Fibroblast of peridontal ligament (primary cell): ENCODE measurements around the gene MAD1L1.
A peak's percentile ranks its signal among the peaks of the same experiment; 100 is the strongest.

ENCODE experiments used
- DNase-seq: peaks from one replicate; pipeline ENCODE4 v3.0.0-alpha.2; 2010; ENCODE audit errors: extremely low read depth

Gene MAD1L1

GRCh38 chr7:1943933-1944618, 288.7 kb downstream of the MAD1L1 start:
- DNase-seq: no peak

DNA sequence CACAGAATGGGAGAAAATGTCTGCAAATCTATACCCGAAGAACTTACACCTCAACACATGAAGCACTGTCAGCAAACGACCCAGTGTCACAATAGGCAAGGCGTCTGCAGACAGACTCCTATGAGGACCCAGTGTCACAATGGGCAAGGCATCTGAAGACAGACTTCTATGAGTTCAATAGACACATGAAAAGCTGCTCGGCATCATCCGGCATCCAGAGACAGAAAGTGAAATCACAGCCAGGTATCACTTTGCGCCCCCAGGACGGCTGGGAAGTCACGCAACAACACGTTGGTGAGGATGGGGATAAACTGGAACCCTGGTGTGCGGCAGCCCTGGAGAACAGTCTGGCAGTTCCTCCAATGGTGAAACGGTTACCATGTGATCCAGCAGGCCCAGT, 289.4 kb downstream of the MAD1L1 start:
- DNase-seq: no peak

- DNase-seq: no peak
Measured at GRCh38 chr7:1942941-1943289, 289.8 kb downstream of the MAD1L1 start.

DNA sequence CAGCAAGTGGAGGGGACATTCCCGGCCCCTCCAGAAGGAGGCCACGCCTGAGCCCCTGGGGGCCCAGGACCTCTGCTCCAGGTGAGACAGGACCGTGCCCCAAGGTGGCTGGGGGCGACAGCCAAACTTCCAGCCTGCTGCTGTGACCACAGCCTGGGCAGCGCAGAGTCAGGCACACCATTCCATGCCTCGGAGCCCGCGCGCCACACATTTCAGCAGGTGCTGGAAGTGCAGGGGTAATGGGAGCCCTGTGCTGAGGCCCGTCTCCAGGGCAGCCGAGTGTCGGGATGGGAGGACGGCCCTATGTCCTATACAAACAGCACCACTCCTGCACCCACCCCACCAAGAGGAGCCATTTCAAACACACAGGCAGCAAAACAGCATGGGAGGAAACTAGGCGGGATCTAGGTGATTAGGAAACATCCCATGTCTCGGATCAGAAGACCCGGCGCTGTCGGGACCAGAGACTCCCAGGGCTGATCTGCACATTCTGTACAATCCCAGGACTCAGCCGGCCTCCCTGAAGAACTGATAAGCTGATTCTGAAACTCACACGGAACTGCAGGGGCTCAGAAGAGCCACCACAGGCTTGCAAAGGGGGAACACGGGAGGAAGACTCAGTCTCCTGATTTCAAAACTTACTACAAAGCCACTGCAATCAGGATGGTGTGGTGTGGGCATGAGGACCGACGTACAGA, 290.4 kb downstream of the MAD1L1 start:
- no peak for DNase-seq

DNA sequence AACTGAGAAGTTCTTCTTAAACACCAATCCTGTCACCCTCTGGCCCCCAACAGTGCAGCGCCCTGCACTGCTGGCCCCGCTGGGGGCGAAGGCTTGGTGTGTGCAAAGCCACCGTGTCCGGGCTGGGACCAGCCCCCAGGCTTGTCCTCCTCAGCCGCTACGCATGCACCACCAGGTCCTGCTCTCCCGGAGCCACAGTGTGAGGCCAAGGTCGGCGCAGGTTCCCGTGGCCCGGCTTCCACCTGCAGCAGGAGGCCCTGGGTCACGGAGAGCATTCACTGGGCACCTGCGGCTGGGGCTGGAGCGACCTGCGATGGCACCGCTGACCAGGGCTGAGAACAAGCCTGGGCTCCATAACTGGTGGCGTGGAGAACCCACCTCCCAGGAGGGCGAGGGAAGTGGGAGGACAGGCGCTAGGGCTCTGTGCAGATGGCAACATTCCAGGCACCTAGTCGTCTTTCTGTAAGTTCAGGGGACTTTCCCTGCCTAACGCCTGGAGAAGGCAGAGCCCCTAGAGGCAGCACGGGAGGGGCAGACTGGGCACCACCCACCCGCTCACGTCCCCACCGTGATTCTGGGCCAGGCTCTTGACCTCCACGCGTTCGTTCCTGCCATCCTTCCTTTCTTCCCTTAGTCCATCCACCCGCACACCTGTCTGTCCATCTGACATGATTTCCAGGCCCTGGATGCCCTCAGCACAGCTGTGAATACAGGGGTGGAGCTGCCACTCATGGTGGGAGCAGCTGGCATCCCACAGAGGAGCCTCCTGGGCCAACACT, 291.1 kb downstream of the MAD1L1 start:
- no peak for DNase-seq

- DNase-seq: no peak
Measured at GRCh38 chr7:1940863-1941262, 291.9 kb downstream of the MAD1L1 start.

- peak; percentile 69 for DNase-seq
Measured at GRCh38 chr7:1940402-1940786, 292.4 kb downstream of the MAD1L1 start.

DNA sequence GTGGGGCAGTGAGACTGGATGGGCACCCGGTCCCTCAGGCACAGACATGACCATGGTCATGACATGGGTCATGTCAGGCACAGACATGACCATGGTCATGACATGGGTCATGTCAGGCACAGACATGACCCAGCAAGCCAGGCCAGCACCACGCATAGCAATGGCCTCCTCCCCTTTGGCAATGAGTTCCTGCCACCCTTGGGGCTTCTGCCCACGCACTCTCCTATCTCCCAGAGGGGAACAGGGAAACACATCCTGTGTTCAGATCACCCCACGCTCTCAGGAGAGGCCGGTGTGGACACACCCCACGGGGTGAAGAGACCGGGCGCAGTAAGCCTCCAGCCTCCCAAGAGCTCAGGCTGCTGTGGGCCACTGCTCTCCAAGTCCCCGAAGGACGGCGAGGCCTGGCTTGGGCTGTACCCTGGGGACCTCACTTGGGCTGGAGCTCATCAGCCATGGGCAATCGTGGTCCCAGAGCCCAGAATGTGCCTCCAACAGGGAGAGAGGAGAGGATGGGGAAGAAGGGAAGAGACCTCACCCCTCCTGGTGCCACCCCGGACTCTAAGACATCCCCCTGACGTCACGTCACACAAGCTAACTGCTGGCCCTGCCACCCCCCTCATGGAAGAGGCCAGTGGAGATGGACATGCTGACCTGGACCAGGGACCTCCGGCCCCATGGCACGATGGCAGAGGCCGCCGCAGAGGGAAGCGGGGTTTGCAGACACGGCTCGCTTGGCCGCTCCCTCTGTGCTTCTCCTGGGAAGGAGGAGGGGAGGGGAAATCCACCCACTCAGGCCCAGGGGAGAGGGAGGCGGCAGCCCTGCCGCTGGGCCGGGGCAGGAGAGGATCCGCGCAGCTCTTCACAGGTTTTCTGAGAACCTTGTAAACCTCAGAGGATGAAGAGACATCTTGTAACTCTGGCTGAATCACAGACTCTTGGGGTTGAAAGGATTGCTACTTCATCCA, 293.0 kb downstream of the MAD1L1 start:
- DNase-seq: no peak

DNA sequence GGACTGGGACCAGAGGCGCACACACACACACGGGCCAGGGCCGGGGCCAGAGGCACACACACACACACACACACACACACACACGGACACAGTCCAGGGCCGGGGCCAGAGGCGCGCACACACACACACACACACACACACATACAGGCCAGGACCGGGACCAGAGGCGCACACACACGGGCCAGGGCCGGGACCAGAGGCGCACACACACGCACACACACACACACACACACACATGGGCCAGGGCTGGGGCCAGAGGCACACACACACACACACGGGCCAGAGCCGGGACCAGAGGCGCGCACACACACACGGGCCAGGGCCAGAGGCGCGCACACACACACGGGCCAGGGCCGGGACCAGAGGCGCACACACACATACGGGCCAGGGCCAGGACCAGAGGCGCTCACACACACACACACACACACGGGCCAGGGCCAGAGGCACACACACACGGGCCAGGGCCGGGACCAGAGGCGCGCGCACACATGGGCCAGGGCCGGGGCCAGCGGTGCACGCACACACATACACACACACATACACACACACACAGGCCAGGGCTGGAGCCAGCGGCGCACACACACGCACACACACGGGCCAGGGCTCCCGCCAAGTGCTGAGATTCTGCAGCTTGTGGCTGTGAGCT, 293.8 kb downstream of the MAD1L1 start:
- DNase-seq: no peak

- no peak for DNase-seq
Measured at GRCh38 chr7:1937252-1937605, 295.5 kb downstream of the MAD1L1 start.

DNA sequence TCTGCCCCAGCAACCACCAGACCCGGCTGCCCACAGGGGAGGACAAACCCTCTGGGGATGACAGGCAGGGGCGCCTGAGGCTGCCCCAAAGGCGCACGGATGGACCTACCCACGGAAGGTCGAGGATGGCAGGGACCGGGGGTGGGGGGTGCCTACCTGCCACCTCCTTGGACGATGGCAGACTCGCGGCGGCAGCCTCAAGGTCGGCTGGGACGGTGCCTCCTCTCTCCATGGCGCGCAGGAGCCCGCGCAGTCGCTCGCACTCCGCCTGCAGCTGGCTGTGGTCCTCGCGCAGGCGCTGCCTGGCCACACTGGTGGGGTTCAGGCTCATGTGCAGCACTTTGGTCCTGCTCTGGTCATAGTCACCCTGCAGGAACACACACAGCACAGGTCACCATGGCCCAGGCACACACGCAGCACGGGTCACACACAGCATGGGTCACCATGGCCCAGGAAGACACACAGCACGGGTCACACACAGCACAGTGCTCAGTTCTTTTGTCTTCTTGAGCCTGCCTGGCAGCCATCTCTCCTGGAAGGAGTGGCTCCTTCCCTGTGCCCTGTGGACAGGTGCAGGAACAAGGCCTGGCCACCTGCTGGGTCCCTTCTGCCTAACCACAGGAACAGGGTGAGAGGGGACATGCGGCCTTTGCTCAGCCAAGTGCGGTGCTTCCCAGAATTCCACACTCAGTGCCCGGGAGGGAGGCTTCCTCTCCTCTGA, 296.1 kb downstream of the MAD1L1 start:
- DNase-seq: no peak

GRCh38 chr7:1936006-1936310, 296.8 kb downstream of the MAD1L1 start:
- no peak for DNase-seq

DNA sequence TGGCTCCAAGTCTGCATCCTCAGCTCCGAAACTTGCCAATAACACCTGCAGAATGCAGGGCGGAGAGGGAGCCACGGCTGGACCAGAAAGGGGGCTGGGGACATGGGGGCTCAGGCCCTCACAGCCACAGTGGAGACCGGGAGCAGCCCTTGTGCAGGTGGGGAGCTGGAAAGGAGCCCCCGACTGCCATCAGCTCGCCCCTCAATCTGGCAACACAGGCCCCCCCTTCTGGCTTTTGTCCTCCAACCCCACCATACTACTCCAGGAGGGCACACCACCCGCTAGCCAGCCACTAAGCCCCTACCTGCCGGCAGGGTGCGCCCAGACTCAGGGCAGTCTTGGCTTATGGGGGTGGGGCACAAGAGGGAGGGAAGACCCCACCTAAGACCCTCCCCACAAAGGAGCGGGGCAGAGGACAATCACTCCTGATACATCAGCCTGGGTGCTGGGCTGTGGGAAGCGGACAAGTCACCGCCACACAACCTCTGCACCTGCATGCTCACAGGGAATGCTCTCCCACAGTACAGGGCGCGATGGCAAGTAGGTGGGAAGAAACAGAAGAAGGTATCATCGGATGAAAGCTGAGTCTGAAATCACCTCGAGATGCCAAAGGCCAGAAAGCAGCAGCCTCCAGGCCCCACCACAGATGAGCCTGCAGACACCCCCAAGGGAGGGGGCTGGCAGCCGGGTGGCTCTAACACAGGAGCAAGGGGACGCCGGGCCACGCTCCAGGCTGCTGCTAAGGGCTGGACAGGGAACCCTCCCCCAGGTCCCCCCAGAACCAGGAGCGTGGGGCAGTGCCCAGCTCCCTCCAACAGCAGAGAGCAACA, 297.4 kb downstream of the MAD1L1 start:
- DNase-seq: no peak

GRCh38 chr7:1934756-1935155, 298.0 kb downstream of the MAD1L1 start:
- DNase-seq: no peak

DNA sequence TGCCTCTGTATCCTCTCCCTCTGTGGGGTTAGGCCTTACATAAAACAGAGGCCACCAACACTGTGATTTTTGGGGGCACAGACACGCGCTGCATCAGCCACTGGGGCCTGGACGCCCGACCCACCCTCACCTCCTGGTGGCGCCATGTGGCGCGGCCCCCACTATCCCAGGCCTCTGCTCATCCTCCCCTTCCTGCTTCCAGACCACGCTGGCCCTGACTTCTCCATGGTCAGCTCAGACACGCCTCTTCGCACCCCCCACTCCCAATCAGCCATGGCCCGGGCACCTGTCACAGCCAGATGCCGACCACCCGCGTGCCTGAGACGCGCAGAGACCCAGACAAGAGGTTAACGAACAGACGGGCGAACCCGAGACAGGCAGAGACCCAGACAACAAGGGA, 298.7 kb downstream of the MAD1L1 start:
- DNase-seq: no peak

- no peak for DNase-seq
Measured at GRCh38 chr7:1933066-1933750, 299.5 kb downstream of the MAD1L1 start.

DNA sequence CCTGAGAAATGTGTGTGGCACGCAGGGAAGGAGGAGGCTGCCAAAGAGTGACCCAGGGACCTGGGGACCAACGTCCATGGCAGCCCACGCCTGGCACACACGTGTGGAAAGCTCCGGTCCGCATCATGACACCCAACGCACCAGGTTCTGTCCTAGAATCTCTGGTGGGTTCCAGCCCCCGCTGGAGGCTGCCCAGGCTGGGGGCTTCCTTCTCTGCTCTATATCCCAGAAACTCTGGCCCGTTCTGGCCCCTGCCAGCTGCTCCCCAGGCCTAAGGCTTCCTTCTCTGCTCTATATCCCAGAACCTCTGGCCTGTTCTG, 300.8 kb downstream of the MAD1L1 start:
- DNase-seq: no peak

DNA sequence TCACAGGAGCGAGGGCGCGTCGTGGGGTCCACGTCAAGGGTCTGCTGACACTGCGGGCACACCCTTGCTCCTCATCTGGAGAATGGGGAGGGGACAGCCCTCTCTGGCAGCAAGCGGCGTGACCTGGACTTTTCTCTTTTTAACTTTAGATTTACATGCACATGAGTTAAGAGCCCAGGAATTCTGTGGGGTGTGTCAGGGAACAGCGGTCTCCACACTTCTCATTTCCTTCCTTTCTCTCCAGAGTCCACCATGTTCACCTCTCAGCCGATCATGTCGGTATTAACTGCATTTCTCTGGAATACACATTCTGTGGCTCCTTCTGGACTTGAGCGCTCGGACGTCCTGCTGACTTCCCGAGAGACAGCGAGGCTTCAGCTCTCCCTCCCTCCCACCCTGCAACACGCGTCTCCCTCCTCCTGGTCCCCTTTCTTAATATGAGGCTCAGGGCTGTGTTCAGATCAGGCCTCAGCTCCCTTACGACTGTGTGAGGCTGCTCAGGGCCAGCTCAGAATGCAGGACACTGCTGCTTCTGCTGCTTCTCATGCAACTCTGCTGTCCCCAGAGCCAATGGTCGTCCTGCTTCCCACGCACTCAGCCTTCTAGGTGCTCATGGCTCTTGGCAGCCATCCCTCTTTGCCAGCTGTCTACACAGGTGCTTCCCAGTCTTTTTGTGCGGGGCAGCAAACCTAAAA, 301.3 kb downstream of the MAD1L1 start:
- no peak for DNase-seq
